H9 (cell line): ENCODE data around the gene CHPF. TPM values are rescaled to one million over a fixed set of nuclear protein-coding genes. Genes with fewer than 3 reads are reported as not detected.

Experiments used
- DNase-seq: peaks from one replicate; pipeline ENCODE4 v3.0.0-alpha.2; 2017
- H2AFZ ChIP-seq: one replicate; pipeline ENCODE4 v1.6.1; 2013; ENCODE audit warnings: mild to moderate bottlenecking, low read length, control low read depth, moderate library complexity
- H2AK5ac ChIP-seq: 2 replicates; pipeline ENCODE4 v1.6.1; 2013; ENCODE audit warnings: low read length, control low read depth, mixed read lengths; ENCODE audit not compliant: insufficient read length
- H2BK120ac ChIP-seq: one replicate; pipeline ENCODE4 v1.6.1; 2013; ENCODE audit warnings: low read depth, mild to moderate bottlenecking, low read length, control low read depth, inconsistent platforms; ENCODE audit not compliant: poor library complexity, severe bottlenecking
- H2BK12ac ChIP-seq: 2 replicates; pipeline ENCODE4 v1.6.1; 2013; ENCODE audit warnings: low read length, control low read depth, mixed read lengths, low read depth; ENCODE audit not compliant: insufficient read length
- H2BK15ac ChIP-seq: 2 replicates; pipeline ENCODE4 v1.6.1; 2013; ENCODE audit warnings: low read depth, low read length, control low read depth
- H2BK20ac ChIP-seq: one replicate; pipeline ENCODE4 v1.6.1; 2013; ENCODE audit warnings: low read depth, mild to moderate bottlenecking, low read length, control low read depth, inconsistent platforms; ENCODE audit not compliant: poor library complexity, severe bottlenecking
- H2BK5ac ChIP-seq: 2 replicates; pipeline ENCODE4 v1.6.1; 2013; ENCODE audit warnings: low read length, control low read depth, mixed read lengths; ENCODE audit not compliant: insufficient read length
- H3K14ac ChIP-seq: 2 replicates; pipeline ENCODE4 v1.6.1; 2013; ENCODE audit warnings: low read length, control low read depth; ENCODE audit not compliant: insufficient read depth
- H3K18ac ChIP-seq: 2 replicates; pipeline ENCODE4 v1.6.1; 2013; ENCODE audit warnings: low read depth, mild to moderate bottlenecking, mixed read lengths, low read length, control low read depth; ENCODE audit not compliant: insufficient read length
- H3K23ac ChIP-seq: 2 replicates; pipeline ENCODE4 v1.6.1; 2013; ENCODE audit warnings: low read length, control low read depth, mixed read lengths, low read depth; ENCODE audit not compliant: insufficient read length
- H3K23me2 ChIP-seq: 2 replicates; pipeline ENCODE4 v1.6.1; 2013; ENCODE audit warnings: low read depth, mild to moderate bottlenecking, mixed read lengths, low read length, control low read depth; ENCODE audit not compliant: insufficient read length, poor library complexity, severe bottlenecking
- H3K27ac ChIP-seq: 2 replicates; pipeline ENCODE4 v1.5.1; 2013; ENCODE audit warnings: low read length, control low read depth, mixed read lengths, low read depth; ENCODE audit not compliant: insufficient read length
- H3K27me3 ChIP-seq: 2 replicates; pipeline ENCODE4 v1.6.1; 2013; ENCODE audit warnings: low read length, control low read depth, inconsistent platforms; ENCODE audit not compliant: insufficient read depth
- H3K4ac ChIP-seq: 2 replicates; pipeline ENCODE4 v1.6.1; 2013; ENCODE audit warnings: low read depth, mild to moderate bottlenecking, control low read depth, inconsistent platforms, low read length, moderate library complexity
- H3K4me1 ChIP-seq: 2 replicates; pipeline ENCODE4 v1.6.1; 2013; ENCODE audit warnings: low read length, control low read depth, inconsistent platforms; ENCODE audit not compliant: insufficient read depth
- H3K4me2 ChIP-seq: 2 replicates; pipeline ENCODE4 v1.6.1; 2013; ENCODE audit warnings: low read length, control low read depth, mixed read lengths; ENCODE audit not compliant: insufficient read length, insufficient read depth
- H3K56ac ChIP-seq: 2 replicates; pipeline ENCODE4 v1.6.1; 2013; ENCODE audit warnings: low read depth, mild to moderate bottlenecking, mixed read lengths, low read length, control low read depth; ENCODE audit not compliant: insufficient read length
- H3K79me1 ChIP-seq: 2 replicates; pipeline ENCODE4 v1.6.1; 2013; ENCODE audit warnings: low read depth, mild to moderate bottlenecking, moderate library complexity, low read length, control low read depth, inconsistent platforms; ENCODE audit not compliant: insufficient read depth, poor library complexity, severe bottlenecking
- H3K79me2 ChIP-seq: 2 replicates; pipeline ENCODE4 v1.6.1; 2013; ENCODE audit warnings: low read length, control low read depth, inconsistent platforms; ENCODE audit not compliant: insufficient read depth
- H3K9ac ChIP-seq: 2 replicates; pipeline ENCODE4 v1.6.1; 2013; ENCODE audit warnings: low read length, control low read depth, mixed read lengths; ENCODE audit not compliant: insufficient read length; ENCODE audit errors: extremely low read depth
- H3K9me3 ChIP-seq: one replicate; pipeline ENCODE4 v1.6.1; 2013; ENCODE audit warnings: low read depth, low read length, inconsistent platforms; ENCODE audit not compliant: control insufficient read depth
- H3T11ph ChIP-seq: one replicate; pipeline ENCODE4 v1.6.1; 2013; ENCODE audit warnings: mild to moderate bottlenecking, low read length, control low read depth, inconsistent platforms
- H4K20me1 ChIP-seq: one replicate; pipeline ENCODE4 v1.6.1; 2013; ENCODE audit not compliant: control insufficient read depth, insufficient read length, insufficient read depth
- H4K5ac ChIP-seq: 2 replicates; pipeline ENCODE4 v1.6.1; 2013; ENCODE audit warnings: low read depth, mild to moderate bottlenecking, mixed read lengths, low read length, control low read depth; ENCODE audit not compliant: insufficient read length
- H4K8ac ChIP-seq: replicated peaks from 2 replicates; pipeline ENCODE4 v1.6.1; 2013; ENCODE audit warnings: low read length, control low read depth, mixed read lengths, low read depth; ENCODE audit not compliant: insufficient read length
- H4K91ac ChIP-seq: 2 replicates; pipeline ENCODE4 v1.6.1; 2013; ENCODE audit warnings: low read depth, mild to moderate bottlenecking, moderate library complexity, mixed read lengths, low read length, control low read depth; ENCODE audit not compliant: insufficient read length
- H3K27ac Mint-ChIP-seq, 3 experiments: 2 replicates in 2 of 3; 3 replicates in 1 of 3; pipeline ENCODE4 v1.8.0; 2020 to 2021; ENCODE audit warnings: mixed read lengths in 3 of 3, mild to moderate bottlenecking in 1 of 3, moderate library complexity in 1 of 3
- H3K27me3 Mint-ChIP-seq: 2 replicates; pipeline ENCODE4 v1.8.0; 2021; ENCODE audit warnings: low read depth, mild to moderate bottlenecking, moderate library complexity, mixed read lengths
- H3K36me3 Mint-ChIP-seq, 3 experiments: 2 replicates in 2 of 3; 3 replicates in 1 of 3; pipeline ENCODE4 v1.8.0; 2020 to 2021; ENCODE audit warnings: low read depth in 3 of 3, mixed read lengths in 3 of 3; ENCODE audit not compliant: insufficient read depth in 1 of 3
- H3K4me1 Mint-ChIP-seq, 2 experiments: 2 replicates each; pipeline ENCODE4 v1.8.0; 2020; ENCODE audit warnings: mixed read lengths in 2 of 2
- H3K4me3 Mint-ChIP-seq, 2 experiments: 2 replicates in 1 of 2; 3 replicates in 1 of 2; pipeline ENCODE4 v1.8.0; 2020 to 2021; ENCODE audit warnings: mild to moderate bottlenecking in 2 of 2, mixed read lengths in 2 of 2, moderate library complexity in 1 of 2
- H3K9me3 Mint-ChIP-seq, 2 experiments: 2 replicates in 1 of 2; 3 replicates in 1 of 2; pipeline ENCODE4 v1.8.0; 2020; ENCODE audit warnings: mild to moderate bottlenecking in 2 of 2, mixed read lengths in 2 of 2, moderate library complexity in 1 of 2
- CTCF ChIP-seq: fragments of 200-600 bp; sonication (generic); conservative IDR thresholded peaks from 3 replicates; pipeline ENCODE4 v1.8.0; 2021; ENCODE audit warnings: antibody characterized with exemption, mild to moderate bottlenecking
- WGBS: extraction: QIAGEN DNeasy Blood & Tissue Kit; methylation state at CpG from one replicate; pipeline ENCODE4 v1.1.7; 2013; ENCODE audit warnings: missing lambda C conversion rate, low lambda C conversion rate, mixed read lengths; ENCODE audit not compliant: insufficient read length; ENCODE audit errors: extremely low coverage; 5-methylcytosine and 5-hydroxymethylcytosine counted together
- total RNA-seq: library from RNA; stranded (reverse); gene quantifications from 2 replicates; pipeline ENCODE4 v1.2.1, GENCODE V29; 2021

Gene CHPF
- total RNA-seq, 1 experiment from 2014 or later: 46.5 TPM

- H3K18ac ChIP-seq: no peak overlapping the region
- H4K91ac ChIP-seq: no peak overlapping the region
- no peak overlapping the region for H2BK20ac ChIP-seq
- no peak overlapping the region for H2BK12ac ChIP-seq
- H3K14ac ChIP-seq: no peak overlapping the region
- H3K4me2 ChIP-seq: peak overlapping the region; percentile 33
- H2BK5ac ChIP-seq: no peak overlapping the region
- H3K4ac ChIP-seq: no peak overlapping the region
- no peaks in the 10 kb centered on the region for H4K20me1 ChIP-seq
- H3K27ac Mint-ChIP-seq: no peak overlapping the region
- H2AK5ac ChIP-seq: no peak overlapping the region
- H3K4me1 ChIP-seq: peaks cover 6% of the 10 kb centered on the region; the same call in 1 of the 2 replicates
- no peak overlapping the region for H2BK15ac ChIP-seq
- no peaks in the 10 kb centered on the region for H3K9me3 ChIP-seq
- H3T11ph ChIP-seq: no peak overlapping the region
- TF ChIP-seq CTCF: no peak
- H3K9ac ChIP-seq: no peak overlapping the region
- no peaks in the 10 kb centered on the region; a peak in 1 of 5 replicates for H3K9me3 Mint-ChIP-seq
- peaks cover 7% of the 10 kb centered on the region for H3K23me2 ChIP-seq
- no peaks in the 10 kb centered on the region for H3K79me2 ChIP-seq
- H2AFZ ChIP-seq: no peak overlapping the region
- no peak overlapping the region for H4K8ac ChIP-seq
- H4K5ac ChIP-seq: no peak overlapping the region
- H3K27me3 ChIP-seq: no peaks in the 10 kb centered on the region; the same call in 1 of the 2 replicates
- no peak overlapping the region for H2BK120ac ChIP-seq
- H3K23ac ChIP-seq: no peak overlapping the region
- peaks cover 13% of the 10 kb centered on the region for H3K27me3 Mint-ChIP-seq
- peak overlapping the region; percentile 69 to 83 for H3K4me3 Mint-ChIP-seq
- H3K27ac ChIP-seq: no peak overlapping the region
- no CpG with 5 or more reads among the region's 6 CpGs for WGBS
- peaks cover 34 to 45% (median 44%) of the 10 kb centered on the region in 3 experiments for H3K36me3 Mint-ChIP-seq
- no peak overlapping the region for H3K56ac ChIP-seq
- no peaks in the 10 kb centered on the region for H3K79me1 ChIP-seq
- H3K4me1 Mint-ChIP-seq: peaks cover 47 to 55% of the 10 kb centered on the region in 2 experiments
- no peak for DNase-seq
Measured at GRCh38 chr2:219569635-219570034, 26.0 kb upstream of the CHPF start.
